Adipose tissue (tissue), 3 donors: ENCODE data around the gene ABHD14A. TPM values are rescaled to one million over a fixed set of nuclear protein-coding genes. Genes with fewer than 3 reads are reported as not detected.

Experiments used
- H3K27ac ChIP-seq: one replicate; pipeline ENCODE4 v1.5.1; 2013; ENCODE audit warnings: low read depth, low read length
- WGBS, 3 donors: extraction: QIAGEN DNeasy Blood & Tissue Kit; methylation state at CpG; one replicate each; pipeline ENCODE4 v1.1.7; 2013; 5-methylcytosine and 5-hydroxymethylcytosine counted together
- polyA plus RNA-seq, 3 donors: library from polyadenylated mRNA; stranded (reverse); fragments of 200-250 nt; gene quantifications; one replicate each; pipeline ENCODE4 v1.2.3, GENCODE V29; 2013
- donor health status: healthy with polysubstance abuse.
- donor health status: Bipolar disorder and iron deficiency.
- donor health status: healthy.

ABHD14A gene
- polyA plus RNA-seq, 3 donors: 17.2 to 48.4 (median 46.1) TPM

DNA sequence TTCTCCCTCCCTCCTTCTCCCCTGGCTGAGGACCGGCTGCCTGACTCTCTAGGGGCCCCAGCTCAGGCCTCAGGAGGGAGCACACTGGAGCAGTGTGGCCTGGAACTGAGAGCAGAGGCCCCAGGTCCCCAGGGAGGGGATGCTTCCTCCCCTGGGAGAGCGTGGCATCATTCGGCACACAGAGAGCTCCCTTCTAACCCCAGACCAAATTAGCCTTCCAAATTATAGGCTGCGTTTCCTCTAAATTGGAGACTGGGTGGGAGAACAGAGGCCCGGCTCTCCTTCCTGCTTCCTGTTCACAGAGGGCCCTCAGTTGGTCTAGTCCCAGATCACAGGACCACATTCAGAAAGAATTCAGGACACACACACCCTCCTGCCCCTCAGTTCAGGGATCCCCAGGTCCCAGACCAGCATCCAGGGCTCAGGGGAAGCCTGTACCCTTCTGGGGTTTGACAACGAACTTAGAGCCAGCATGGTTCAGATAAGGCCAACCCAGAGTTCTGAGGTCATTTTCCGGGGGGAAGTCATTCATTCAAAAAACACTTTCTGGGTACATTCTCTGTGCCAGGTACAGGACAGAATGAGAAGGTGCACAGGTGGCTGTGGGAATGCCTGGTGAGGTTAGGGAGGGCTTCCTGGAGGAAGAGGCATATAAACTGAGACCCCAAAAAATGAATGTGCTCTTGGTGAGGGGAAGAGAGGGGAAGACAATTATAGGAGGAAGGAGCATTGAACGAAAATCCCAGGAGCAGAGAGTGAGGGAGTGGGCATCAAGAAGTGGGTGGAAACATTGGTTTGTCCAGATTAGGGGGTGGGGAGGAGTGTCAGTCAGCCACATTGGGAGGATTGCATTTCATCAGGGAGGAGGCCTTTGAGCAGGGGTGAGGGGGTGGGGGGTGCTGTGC is 49.2 kb downstream of the ABHD14A start:
- WGBS, 3 donors: 58 to 80% (median 71%) methylated on average over 8 of the region's 8 CpGs
- no peak overlapping the region for H3K27ac ChIP-seq

DNA sequence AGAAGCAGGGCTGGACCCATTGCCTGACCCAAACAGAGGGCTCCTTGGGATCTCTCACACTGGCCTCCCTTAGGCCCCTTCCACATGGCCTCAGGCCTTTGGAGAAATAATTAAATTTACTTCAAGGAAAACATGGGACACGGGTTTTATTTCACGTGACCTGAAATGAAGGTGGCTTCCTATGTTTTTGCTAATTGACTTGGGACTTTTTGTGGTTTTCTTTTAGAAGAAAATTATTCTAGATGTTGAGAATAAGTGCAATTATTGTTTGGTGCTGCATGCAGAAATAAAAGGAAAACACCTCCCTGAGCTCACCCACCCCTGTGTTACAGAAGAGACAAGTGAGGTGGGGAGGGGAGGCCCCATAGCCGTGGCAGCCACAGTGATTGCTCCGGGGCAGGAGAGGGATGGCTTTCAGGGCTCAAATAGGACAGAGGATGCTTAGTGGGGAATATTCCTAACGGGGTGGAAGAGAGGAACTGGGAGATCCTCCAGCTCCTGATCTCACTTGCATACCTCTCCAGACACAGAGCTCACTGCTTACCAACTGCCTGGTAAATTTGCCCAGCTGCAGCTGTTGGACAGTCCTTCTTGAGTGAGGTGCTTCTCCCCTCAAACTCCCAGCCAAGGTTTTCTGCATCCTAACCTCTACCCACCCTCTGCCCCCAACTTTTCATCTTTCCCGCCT is 50.0 kb downstream of the ABHD14A start:
- WGBS, 3 donors: 84 to 91% (median 86%) methylated on average over 6 of the region's 6 CpGs
- H3K27ac ChIP-seq: no peak overlapping the region

DNA sequence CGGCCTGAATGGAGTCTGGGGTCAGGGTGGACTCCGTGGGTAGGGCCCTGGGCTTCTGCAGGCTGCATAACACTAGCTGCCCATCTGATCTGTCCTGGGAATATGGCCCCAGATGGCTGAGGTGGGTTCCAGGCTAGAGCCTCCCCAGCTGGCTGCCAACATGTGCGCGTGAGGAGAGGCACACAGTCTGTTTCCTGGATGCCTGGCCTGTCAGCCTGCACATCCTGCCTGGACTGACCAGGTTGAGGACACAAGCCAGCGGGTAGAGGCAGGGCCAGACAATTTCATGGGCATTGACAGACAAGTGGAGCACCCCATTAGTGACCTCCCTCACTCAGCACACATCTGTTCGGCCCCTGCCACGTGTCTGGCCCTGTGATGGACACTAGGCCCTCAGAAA is 50.6 kb downstream of the ABHD14A start:
- no peak overlapping the region for H3K27ac ChIP-seq
- WGBS, 3 donors: 69 to 83% (median 71%) methylated on average over 7 of the region's 7 CpGs

DNA sequence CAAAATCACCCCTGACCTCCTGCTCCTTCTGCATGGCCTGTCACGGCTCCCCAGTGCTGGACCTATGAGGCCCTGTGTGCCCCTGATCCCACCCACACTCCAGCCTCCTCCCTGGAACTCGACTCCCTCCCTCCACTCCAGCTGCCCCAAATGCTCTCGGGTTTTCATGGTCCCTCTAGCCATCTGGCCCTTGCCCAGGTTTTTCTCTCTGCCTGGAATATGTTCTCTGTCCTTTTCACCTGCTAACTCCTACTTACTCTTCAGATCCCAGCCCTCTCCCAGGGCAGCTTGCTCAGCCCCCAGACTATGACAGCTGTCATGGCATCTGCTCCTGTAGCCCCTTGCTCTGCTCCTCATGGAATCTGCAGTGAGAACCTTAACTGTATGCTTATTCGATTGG is 51.2 kb downstream of the ABHD14A start:
- no peak overlapping the region for H3K27ac ChIP-seq
- WGBS, 3 donors: 49 to 67% (median 60%) methylated on average over 4 of the region's 4 CpGs

DNA sequence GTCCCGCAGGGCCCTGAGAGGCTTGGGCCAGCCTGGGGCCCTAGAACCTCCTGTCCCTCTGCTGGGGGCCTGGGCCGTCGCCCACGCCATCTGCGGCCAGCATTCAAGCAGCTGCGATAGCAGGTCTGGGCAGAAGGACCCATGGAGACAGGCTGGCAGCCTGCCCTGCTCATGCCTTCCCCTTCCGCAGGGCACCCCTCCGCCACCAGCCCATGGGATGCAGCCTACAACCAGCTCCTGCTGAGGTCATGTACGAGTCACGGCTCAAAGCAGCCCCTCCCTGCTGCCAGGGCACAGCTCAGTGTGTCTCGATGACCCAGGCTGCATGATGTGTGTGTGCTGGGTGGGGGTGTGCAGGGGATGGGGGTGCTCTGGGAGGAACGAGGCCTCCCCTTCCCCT is 53.7 kb downstream of the ABHD14A start:
- WGBS, 3 donors: 69 to 90% (median 85%) methylated on average over 9 to 12 of the region's 12 CpGs
- H3K27ac ChIP-seq: no peak overlapping the region

DNA sequence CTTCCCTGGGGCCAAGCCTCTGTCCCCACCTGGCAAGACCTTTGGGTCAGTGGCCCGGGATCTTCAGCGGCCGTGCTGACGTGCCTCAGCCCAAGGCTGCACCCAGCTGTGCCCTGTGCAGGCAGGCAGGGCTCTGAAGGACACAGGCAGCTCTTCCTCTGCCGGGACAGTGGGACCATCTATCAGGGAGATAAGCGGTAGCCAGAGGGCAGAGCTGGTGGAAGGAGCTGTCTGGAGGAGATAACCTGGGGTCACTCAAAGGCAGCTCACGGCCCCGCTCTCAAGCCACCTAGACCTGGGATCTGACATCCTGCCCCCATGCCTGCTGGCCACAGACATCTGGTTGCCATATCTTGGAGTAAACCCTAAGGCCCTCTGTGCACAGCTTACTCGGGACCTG is 54.2 kb downstream of the ABHD14A start:
- no peak overlapping the region for H3K27ac ChIP-seq
- WGBS, 3 donors: 73 to 90% (median 87%) methylated on average over 9 of the region's 9 CpGs

DNA sequence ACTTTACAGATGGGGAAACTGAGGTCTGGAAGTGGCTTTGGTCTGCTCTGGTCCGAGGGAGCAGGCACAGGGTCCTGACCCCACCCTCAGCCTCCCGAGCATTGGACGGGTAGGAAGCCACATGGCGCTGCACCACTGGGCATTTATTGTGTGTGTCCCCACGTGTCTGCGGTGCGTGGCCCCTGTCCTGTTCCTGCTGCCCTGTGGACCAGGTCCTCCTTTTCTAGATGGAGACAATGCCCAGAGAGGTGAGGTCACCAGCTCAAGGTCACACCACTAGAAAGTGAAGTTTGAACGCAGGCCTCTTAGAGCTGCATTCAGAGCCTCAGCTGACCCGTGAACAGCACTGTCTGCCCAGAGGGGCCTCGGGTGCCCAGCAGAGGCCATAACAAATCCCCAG is 54.7 kb downstream of the ABHD14A start:
- H3K27ac ChIP-seq: no peak overlapping the region
- WGBS, 3 donors: 79 to 92% (median 81%) methylated on average over 10 of the region's 10 CpGs

Other genes starting within 250 kb of the ABHD14A start
- gene IQCF6, start 195.8 kb upstream of the ABHD14A start, polyA plus RNA-seq: not detected
- not detected for gene IQCF2, start 113.4 kb upstream of the ABHD14A start, polyA plus RNA-seq
- not detected for gene IQCF5, start 99.5 kb upstream of the ABHD14A start, polyA plus RNA-seq
- gene IQCF1, start 71.7 kb upstream of the ABHD14A start, polyA plus RNA-seq: not detected
- gene RRP9, start 33.2 kb upstream of the ABHD14A start, polyA plus RNA-seq: 10 to 100 TPM; 16.5 to 35.7 (median 18.0) TPM
- gene PARP3, start 32.7 kb upstream of the ABHD14A start, polyA plus RNA-seq: 10 to 100 TPM in 2 of 3 donors, 1 to 10 TPM in 1; 5.0 to 25.5 (median 19.6) TPM
- gene GPR62, start 19.7 kb upstream of the ABHD14A start, polyA plus RNA-seq: under 1 TPM in 2 of 3 donors, not detected in 1; 0.07 to 0.28 TPM
- 10 to 100 TPM; 11.7 to 46.0 (median 18.9) TPM for gene PCBP4, start 7.6 kb upstream of the ABHD14A start, polyA plus RNA-seq
- gene ABHD14B, start 1.0 kb upstream of the ABHD14A start, polyA plus RNA-seq: 100 to 1,000 TPM in 2 of 3 donors, 10 to 100 TPM in 1; 50.8 to 128 (median 118) TPM
- 10 to 100 TPM; 22.6 to 73.7 (median 46.8) TPM for gene ACY1, start 8.5 kb downstream of the ABHD14A start, polyA plus RNA-seq
- 1,000 to 10,000 TPM; 1,845 to 3,201 (median 3,021) TPM for gene RPL29, start 20.8 kb downstream of the ABHD14A start, polyA plus RNA-seq
- gene DUSP7, start 81.5 kb downstream of the ABHD14A start, polyA plus RNA-seq: 1 to 10 TPM; 3.2 to 10.0 (median 9.4) TPM
- gene POC1A, start 179.4 kb downstream of the ABHD14A start, polyA plus RNA-seq: 1 to 10 TPM in 1 of 3 donors, under 1 TPM in 2; 0.74 to 2.6 (median 0.90) TPM
- gene ALAS1, start 223.1 kb downstream of the ABHD14A start, polyA plus RNA-seq: 10 to 100 TPM; 17.1 to 70.8 (median 37.3) TPM